Hematopoietic multipotent progenitor cell treated with erythropoietin and hydrocortisone succinate and interleukin-3 and kit ligand, for 8 days (in vitro differentiated cells): ENCODE data around the gene GRIA4.
"Not testable (repeated sequence)": the region's sequence is repeated elsewhere in the genome, so short reads cannot be mapped to it uniquely, and the experiment has no call there.

ENCODE experiments used
- DNase-seq: peaks from one replicate; pipeline ENCODE4 v3.0.0-alpha.2; 2015

The GRIA4 gene

DNA sequence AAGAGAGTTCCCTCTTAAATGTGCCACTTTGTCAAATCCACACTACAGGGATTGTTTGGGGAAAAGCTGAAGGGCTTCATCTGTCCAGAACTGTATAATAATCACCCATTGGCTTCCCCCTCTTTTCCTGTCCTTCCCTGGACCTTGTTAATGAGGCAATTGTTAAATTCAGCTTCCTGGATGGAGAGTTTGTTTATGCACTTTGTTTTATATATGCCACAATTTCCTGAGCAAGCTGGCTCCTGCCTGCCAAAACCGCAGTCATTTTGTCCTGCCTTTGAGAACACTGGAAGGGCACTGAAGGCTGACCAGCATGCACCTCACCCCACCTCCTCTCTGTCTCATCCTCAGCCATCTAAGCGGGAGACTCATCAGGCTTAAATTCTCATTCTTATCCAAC is 325.9 kb downstream of the GRIA4 start:
- DNase-seq, result no peak

DNA sequence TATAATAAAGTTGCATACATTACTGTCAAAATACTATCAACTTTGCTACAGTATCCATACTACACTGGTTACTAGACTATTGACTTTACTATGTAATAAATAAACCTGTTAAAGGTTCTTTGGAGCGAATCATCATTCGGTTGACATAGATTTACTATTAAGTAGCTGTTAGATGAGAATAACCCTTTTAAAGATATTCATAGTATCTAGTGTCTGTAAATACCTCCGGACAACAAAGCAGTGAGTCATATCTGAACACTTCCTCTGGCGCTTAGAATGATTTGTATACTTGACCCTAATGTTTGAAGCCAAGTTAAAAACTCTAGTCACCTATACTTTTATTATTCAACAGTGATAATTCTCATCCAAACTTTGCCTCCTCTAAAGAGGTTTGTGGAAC is 327.5 kb downstream of the GRIA4 start:
- DNase-seq, result no peak

DNA sequence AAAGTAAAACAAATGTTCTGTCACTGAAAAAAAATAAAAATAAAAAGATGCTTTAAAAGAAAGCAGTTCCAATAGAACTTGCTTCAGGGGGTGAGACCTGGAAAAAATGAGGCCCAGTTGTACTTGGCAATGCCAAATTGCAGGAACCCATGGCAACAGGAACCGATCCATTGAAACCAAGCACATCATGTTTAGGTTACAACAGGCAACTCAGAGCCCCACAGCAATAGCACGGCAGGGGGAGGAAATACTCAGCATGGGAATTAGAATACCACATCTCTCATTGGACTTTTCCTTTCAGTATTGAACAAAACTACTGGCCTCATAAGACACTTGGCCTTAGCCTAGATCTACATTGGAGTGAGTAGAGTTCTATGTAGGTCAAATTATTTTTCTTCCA is 327.9 kb downstream of the GRIA4 start:
- no peak for DNase-seq

DNA sequence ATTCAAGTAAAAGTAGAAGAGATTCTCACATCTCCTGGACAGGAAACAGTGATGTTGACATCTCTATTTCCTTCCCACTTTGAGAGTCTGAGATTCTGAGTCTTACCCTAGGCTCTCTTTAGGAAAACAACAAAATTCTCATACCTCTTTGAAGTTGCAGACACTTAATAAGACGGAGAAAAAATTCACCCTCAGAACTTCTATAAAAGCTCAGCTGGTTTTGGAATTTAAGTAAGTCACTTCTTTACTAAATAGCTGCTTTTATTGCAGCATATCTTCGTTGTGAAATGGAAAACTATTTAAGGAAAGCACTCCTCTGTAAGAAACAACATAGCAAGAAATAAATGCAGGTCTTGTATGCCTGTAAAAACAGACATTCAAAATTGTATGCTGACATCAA is 333.0 kb downstream of the GRIA4 start:
- DNase-seq, result no peak

DNA sequence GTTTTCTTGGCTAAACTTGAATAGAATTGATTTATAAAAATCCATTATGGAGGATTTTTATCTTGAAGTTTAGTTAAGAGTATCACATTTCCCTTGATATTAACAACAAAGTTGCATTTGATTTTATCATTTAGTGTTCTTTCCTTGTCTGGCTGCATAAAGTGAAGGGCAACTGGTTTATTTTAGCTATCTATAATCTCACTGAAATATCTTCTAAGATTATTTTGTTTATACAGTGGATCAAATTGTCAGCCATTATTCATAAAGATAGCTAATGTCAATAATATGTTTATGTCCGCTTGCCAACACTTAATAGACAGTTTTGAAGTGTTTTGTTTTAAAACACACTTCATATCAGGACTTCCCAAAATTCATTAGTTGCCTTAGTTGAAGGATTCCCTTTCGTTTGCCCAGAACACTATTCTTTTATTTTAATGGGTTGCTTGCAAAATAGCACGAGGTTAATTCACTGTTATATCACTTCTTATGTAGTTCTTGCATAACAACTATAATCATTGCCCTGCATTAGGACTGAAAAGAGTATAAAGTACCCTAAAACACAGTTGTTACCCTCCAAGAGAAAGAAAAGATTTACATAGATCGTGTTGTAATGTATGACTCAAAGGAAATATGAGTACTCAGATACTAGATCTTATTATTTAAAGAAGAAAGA is 339.2 kb downstream of the GRIA4 start:
- DNase-seq, result no peak

DNA sequence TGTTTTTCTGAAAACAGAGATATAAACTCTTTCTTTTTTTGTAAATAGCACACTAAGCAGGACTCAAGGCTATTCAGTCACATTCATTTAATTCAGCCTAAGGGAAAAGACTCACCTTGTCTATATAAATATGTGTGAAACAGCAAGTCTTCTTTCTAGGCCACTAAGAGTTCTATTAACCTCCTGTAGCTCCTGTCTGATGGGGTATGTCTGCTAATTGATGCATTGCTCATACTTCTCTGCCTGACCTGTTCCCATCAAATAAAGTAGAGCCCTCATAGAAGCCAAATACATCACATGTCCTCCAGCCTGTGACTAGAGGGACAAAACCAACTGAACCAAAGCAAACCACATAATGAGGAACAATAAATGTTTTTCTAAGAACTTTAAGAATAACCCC is 344.0 kb downstream of the GRIA4 start:
- no peak for DNase-seq

DNA sequence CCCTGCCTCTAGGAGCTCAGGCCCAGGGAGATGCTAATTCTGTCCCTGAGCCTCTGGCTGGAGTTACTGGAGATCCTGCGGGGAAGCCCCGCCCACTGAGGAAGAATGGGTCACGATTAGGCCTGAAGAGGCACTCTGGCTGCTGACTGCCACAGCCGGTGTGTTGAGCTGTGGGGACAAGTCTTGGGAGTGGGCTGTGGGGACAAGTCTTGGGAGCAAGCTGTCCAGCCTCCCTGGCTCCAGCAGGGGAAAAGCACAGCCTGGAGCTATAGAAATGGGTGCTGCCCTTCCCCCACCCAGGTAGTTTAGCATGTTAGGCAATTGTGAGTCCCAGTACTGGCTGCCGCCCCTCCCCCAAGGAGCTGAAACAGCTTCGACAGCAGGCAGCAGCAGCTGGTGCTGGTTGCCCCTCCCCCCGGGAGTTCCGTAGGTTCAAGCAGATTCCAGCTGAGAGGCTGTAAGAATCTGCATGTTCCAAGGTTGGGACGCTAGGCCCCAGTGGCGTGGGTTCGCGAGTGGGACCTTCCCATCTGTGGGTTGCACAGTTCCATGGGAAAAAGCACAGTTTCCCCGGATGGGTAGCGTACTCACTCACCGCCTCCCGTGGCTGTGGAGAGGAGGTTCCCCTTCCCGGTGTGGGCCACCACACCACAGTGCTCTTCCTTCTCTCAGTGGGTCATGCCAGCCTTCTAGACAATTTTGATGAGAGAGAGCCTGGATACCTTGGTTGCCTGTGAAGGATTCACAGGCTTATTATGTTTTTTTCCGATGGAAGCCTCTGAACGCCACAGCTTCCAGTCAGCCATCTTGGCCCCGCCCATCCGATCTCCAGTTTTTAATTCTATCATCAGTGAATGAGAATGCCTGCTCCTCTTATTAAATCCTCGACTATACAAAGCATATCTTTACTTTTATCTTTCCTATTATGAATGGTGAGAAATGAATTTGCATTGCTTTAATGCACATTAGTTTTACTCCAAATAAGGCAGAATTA is 350.7 kb downstream of the GRIA4 start:
- no peak for DNase-seq

DNA sequence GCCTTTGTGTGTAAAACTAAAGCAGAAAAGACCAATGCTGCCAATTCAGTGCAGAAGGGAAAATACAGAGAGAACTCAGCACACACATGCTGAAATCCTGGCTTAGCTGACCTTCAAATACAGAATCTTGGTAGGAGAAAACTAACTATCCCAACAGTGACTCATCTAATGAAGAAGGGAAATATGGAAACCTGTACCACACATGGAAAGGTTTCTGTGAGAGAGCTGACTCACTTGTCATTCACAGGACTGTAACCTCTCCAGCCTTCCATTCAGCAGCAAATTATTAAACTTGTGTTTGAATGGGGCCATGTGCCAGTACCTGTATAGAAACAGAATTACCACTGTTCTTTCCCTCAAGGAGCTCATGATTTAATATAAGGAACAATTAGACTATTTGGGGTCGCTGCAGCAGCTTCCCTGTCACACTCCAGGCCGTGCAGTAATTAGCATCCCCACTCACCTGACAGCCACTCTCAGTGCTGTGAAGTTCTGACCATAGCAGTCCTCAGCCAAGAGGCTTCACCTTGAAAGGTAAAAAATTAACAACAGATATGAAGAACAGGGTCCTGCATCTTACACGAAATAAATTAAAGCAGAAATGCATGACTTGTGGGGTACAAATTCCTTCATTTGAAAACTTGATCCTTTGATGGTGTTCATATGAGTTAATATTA is 358.3 kb downstream of the GRIA4 start:
- no peak for DNase-seq

DNA sequence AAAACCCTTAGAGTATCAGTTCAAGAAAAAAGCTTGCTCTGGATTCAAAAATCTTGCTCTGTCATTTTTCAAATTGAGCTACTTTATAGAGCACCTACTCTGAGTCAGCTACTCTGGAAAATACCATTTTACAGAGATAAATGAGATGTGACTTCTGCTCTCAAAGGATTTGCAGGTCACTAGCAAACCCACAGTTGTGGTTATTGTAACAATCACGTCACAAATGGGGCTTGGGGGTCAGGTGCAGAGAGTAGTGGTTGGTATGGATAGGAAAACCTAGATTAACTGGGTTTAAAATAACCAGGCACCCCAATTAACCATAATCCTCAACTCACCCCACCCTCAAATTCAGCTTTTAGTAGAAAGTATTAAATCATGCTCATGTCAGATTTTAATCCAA is 359.9 kb downstream of the GRIA4 start:
- no peak for DNase-seq

DNA sequence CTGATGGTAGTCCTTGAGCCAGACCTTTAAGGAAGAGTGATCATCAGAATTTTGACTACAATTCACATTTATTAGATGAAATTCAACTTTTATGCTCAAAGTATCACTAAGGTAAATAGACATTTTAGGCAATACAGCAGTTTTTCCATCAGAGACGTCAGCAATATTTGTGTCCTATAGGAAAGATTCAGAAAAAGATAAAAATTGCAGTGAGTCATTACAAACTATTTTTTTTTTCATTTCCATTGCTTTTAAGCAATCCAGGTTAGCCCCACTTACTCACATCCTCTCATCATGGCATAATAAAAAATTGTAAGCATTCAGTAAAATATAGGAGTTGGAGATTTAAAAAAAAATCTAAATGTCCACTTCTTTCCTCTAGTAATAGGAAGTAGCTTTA is 365.3 kb downstream of the GRIA4 start:
- no peak for DNase-seq

DNA sequence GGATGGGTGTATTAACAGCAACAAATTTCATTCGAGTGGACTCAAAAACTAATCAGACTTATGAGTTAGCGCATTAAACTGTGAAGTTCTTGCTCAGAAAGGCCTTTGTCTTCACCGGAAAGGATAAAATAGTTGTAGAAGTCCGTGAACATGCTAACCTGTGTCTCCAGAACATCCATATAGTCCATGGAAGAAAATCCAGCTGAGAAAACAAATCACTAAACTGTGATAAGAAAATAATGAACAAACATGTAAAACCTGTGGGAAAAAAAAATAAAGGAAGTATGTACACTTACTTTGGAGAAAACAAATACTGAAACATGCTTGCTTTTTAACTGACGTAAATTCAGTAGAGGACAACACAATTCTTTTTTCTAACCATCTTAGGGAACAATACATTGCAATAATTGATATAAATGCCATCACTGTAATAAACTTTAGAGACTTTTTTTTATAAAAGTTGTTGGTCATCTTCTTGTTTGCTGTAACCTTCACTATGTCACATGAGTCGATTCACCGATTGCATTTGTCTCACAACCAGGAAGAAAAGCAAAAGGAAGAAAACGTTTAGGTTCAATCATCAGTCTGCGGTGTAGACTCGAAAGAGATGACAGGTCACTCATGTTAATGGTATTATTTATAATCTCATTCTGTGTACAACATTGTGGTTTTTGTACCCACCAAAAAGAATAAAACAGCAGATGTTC is 370.3 kb downstream of the GRIA4 start:
- DNase-seq, result no peak

DNA sequence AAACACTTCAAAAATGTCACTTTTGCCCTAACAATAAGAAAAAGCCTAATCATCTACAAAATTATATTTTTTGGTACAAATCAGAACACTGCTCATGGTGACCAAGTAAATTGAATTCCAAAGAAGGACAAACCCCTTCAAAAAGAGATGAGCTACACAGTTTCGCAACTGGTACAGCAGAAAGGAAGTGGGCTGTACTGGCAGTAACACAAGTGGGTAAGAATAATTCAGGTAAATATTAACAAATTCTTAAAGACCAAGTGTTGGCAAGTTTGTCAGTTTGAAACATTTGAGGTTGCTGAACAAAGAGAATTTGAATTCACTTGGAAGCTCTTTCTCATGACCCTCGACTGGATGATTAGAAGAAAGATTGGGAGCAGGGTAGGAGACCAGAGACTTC is 376.7 kb downstream of the GRIA4 start:
- no peak for DNase-seq

DNA sequence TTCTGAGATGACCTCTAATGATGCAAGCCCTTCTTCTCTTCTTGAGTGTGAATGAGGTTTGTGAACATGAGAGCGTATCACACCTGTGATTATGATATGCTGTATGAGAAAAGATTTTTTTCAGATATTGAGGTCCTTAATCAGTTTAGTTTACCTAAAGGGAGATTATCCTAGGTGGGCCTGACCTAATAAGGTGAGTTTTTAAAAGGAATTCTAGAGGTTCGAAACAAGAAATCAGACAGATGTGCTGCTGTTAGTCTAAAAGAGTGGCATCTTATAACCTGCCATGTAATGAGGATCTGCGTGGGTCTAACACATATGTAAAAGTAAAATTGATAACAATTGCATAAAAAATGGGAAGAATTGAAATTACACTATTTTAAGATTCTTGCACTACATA is 378.3 kb downstream of the GRIA4 start:
- no peak for DNase-seq

DNA sequence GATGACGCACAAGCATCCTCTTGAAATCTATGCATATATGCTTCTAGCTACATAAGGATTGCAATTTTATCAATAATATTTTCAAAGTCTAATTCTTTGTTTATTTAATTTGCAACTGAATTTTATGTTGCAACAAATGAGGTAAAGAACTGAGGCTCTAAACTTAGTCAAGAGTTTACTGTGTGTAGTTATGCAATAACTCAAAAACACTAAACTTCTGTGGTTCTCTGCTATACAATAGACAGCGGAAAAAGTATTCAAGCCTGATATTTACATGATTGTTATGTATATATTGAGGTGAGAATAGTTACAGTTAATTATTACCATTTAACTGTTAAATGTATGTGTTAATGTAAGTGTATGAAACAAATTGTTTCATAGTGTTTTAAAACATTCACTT is 379.3 kb downstream of the GRIA4 start:
- no peak for DNase-seq

DNA sequence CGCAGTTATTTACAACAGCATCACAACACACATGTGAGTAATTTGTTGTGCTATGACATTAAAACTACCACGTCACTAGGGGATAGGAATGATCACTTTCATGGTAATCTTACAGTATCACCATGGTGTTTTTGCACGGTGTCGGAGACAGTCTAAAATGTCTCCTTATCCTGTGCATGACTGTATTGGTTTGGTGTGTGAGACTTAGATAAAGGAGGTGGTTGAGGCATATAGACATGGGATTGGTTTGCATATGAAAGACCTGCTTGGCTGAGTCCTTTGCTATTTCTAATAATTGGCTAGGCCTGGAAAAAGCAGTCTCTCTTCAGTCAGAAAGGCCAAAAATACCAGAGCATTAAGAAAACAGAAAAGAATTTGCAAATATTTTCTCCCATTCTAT is 382.0 kb downstream of the GRIA4 start:
- DNase-seq, result peak; percentile 88

DNA sequence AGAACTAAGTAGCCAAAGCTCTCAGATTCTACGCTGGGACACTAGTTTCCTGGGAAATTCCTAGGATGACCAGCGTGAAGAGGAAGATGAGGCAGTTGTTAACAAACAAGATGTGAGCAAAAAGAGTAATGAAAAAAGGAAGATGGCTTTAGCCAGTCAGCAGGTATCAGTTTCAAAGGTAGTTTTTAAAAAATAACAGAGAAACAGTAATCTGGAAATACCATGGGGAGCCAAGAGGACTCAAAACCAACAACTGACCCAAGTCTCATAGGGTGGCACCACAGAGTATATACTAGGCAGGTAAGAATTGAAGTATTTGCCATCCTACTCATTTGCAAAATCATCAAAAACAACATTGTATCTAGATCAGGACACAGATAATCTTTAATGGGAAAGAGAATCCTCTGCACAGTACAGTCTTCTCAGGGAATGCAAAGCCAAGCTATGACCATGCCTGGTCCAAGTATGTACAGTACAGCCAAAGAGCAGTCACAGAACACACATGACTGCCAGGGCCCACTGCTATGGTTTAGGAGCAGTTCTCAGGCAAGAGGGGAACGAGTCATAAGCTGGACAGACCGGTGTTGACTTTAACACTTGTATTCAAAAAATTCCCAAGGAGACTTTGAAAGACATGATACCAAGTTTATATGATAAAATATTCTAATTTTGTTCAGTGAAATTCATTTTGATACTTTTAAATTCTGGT is 391.6 kb downstream of the GRIA4 start:
- no peak for DNase-seq

DNA sequence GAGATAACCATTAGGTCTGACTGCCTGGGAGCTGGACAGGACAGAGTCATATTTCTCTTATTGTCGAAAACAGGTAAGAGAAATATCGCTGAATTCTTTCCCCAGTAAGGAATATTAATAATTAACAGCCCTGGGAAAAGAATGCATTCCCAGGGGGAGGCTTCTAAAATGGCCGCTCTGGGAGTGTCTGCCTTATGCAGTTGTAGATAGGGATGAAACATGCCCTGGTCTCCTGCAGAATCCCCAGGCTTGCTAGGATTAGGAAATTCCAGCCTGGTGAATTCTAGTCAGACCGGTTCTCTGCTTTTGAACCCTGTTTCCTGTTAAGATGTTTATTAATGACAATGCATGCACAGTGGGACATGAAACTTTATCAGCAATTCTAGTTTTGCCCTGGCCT is 393.2 kb downstream of the GRIA4 start:
- not testable (repeated sequence) for DNase-seq

DNA sequence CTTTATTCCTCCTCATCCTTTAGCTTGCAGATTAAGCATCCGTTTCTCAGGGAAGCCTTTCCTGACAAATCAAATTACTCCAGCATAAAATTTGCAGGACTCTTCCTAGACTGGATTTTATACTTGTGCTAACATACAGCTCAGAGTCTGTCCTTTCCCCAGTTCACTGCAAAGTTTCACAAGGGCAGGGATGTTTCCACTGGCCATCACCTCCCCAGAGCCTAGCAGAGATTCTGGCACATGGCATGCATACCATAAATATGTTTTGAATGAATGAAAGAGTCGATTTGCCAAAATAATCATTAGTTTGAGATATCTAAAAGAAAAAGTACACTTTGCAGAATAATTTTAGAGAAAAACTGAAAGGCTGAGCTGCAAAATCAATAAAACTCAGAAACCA is 401.6 kb downstream of the GRIA4 start:
- DNase-seq, result no peak

DNA sequence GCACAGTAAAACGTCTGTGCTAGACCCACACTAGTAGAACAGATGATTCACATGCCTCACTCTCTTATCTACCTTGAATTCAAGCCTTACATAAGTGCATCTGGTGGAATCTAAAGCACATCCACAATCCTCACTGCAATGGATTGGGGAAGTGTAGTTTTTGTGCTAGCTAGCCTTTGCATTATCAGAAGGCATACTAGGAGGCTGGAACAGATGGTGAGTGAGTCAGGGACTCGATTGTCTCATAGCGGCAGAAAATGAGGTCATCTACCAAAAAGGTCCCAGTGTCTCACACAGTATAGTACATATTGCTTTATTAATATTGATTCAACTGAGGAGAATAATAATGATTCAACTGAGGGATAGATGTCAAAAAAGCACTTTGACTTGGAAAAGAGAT is 402.9 kb downstream of the GRIA4 start:
- no peak for DNase-seq

DNA sequence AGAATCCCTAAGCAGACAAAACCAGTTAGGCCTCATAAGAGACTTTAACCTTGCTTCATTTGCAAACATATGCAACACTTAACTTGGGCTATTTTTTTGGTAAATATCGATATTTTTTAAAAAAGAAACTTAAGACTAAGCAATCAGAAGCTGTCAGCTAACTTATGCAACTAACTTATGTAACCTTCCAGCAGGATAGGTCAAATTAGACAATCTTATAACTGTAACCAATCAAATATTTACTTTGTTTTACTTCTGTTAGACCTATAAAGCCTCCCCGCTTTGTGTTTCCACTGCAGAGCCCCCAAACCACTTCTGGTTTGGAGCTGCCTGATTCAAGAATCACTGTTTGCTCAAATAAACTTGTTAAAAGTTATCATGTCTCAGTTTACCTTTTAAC is 404.2 kb downstream of the GRIA4 start:
- no peak for DNase-seq

DNA sequence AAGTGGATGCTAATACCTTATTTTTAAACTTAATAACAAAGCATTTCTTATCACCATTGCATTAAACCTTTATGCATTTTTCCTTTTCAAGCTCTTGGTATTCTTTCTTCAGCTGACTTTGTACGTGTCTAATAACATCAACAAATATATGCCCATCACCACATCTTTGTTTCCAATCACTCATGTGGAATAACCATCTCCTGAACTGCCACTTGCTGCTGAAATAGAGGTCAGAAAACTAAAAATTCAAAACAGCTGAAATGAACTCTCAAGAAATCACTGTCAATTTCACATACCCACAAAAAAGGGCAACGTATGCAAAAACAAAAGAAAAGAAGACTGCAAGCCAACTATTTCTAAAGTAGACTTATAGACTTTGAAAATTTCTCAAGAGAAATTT is 404.7 kb downstream of the GRIA4 start:
- no peak for DNase-seq

DNA sequence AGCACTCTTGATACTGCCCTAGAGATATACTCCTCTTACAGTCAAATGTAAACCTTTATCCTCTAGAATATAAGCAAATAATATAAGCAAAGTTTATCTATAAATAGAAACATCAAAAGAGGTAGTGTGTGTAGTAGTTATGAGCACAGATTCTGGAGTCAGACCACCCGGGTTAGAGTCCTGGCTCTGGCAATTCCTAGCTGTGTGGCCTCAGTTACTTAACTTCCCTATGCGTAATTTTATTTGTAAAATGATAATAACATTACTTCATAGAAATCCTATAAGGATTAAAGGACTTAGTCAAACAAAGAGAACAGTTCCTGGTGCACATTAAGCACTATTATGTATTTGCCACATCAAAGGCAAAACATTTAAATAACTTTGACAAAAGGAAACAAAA is 405.2 kb downstream of the GRIA4 start:
- DNase-seq, result no peak

DNA sequence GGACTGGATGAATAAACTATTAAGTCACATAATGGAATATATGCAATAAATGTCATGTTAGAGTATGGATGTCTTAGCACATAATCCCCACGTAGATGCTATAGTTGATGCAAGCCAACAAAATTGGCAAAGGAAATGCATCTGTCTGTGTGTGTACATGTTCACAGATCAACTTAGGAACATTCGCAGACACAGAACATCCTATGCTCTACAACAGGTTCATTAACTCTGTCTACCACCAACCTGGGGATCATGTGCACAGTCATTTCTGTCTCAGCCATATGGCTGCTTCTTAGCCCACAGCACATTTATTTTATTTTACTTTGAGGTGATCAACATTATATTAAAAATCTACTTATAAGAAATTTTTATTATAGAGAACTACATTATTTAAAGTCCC is 407.2 kb downstream of the GRIA4 start:
- no peak for DNase-seq
